Measurements from ENCODE around the gene UBE2E3. TPM values are rescaled to one million over a fixed set of nuclear protein-coding genes. Genes with fewer than 3 reads are reported as not detected.
A peak's percentile ranks its signal among the peaks of the same experiment; 100 is the strongest.

The UBE2E3 gene
- total RNA-seq, 1 experiment from 2014 or later = 91.3 TPM

- peak overlapping the region; percentile 58 for H3K27ac ChIP-seq (ENCODE audit: low read length)
- in situ Hi-C loops (cut with HindIII; ENCODE audit: low pct_unique_long_range_greater_than_20kb, low sequenced_read_pairs) (no loop called here), intact Hi-C loops (cut with micrococcal nuclease; ENCODE audit: unreplicated experiment) (no loop called here)
- H3K4me1 ChIP-seq (ENCODE audit: control insufficient read depth, insufficient read depth, low read length) = peaks cover 24% of the 10 kb centered on the region
- DNase-seq (ENCODE audit: low read depth, low spot score) (no peak), ATAC-seq (no peak)
- POLR2A ChIA-PET = no interaction called here
- BruUV-seq (replicated peaks) = no TSS peak
- no peaks in the 10 kb centered on the region for H3K9me3 ChIP-seq (ENCODE audit: control insufficient read depth, insufficient read depth, low read depth, low read length)
- H3K27me3 ChIP-seq (ENCODE audit: control insufficient read depth, insufficient read depth, low read length) = no peaks in the 10 kb centered on the region
- peaks cover 20% of the 10 kb centered on the region for H3K36me3 ChIP-seq (ENCODE audit: control insufficient read depth, insufficient read depth, low read length)
- TF ChIP-seq TCF7L2 (IDR thresholded peaks at IDR 0.05; ENCODE audit: low read depth, low read length) = no peak
- TF ChIP-seq POLR2AphosphoS5 (IDR thresholded peaks at IDR 0.05; ENCODE audit: low read depth, low read length) = no peak
- no peak for TF ChIP-seq CTCF (IDR thresholded peaks at IDR 0.05)
- TF ChIP-seq SIN3A (IDR thresholded peaks at IDR 0.05; ENCODE audit: borderline replicate concordance, insufficient read depth, low read depth, low read length) = no peak
- TF ChIP-seq REST (IDR thresholded peaks at IDR 0.05; ENCODE audit: insufficient read depth in 1 of 2, low read depth in 2 of 2, low read length in 1 of 2) = no peak
- CTCF ChIA-PET = no interaction called here
- H3K4me3 ChIP-seq (ENCODE audit: low read depth in 2 of 2, low read length in 2 of 2) = peak overlapping the region; percentile 56 to 66; a peak in 3 of 4 replicates
These were observed 1.3 kb upstream of the UBE2E3 start for GRCh38 chr2:180978903-180979748.

- ChIA-PET CTCF (interaction anchor here (0.8 kb wide), 1 partner anchor 291 kb away, joined by 3 read pairs; no protein-coding TSS in a partner anchor), POLR2A (no interaction called here)
- in situ Hi-C loops (cut with HindIII; ENCODE audit: low pct_unique_long_range_greater_than_20kb, low sequenced_read_pairs) = no loop called here
- no peak for DNase-seq (ENCODE audit: low read depth, low spot score)
- H3K27ac ChIP-seq (ENCODE audit: low read length) = peak overlapping the region; percentile 58
- H3K4me3 ChIP-seq (ENCODE audit: low read depth in 2 of 2, low read length in 2 of 2) = peak overlapping the region; percentile 56 to 66
- no peak for TF ChIP-seq CTCF (IDR thresholded peaks at IDR 0.05)
- no peak for TF ChIP-seq POLR2AphosphoS5 (IDR thresholded peaks at IDR 0.05; ENCODE audit: low read depth, low read length)
- TF ChIP-seq REST (IDR thresholded peaks at IDR 0.05; ENCODE audit: insufficient read depth in 1 of 2, low read depth in 2 of 2, low read length in 1 of 2) = no peak
- no peak for TF ChIP-seq SIN3A (IDR thresholded peaks at IDR 0.05; ENCODE audit: borderline replicate concordance, insufficient read depth, low read depth, low read length)
- TF ChIP-seq TCF7L2 (IDR thresholded peaks at IDR 0.05; ENCODE audit: low read depth, low read length) = no peak
- BruUV-seq (replicated peaks) = no TSS peak
- H3K36me3 ChIP-seq (ENCODE audit: control insufficient read depth, insufficient read depth, low read length) = peaks cover 25% of the 10 kb centered on the region
- peaks cover 27% of the 10 kb centered on the region for H3K4me1 ChIP-seq (ENCODE audit: control insufficient read depth, insufficient read depth, low read length)
- no peak for ATAC-seq
- H3K9me3 ChIP-seq (ENCODE audit: control insufficient read depth, insufficient read depth, low read depth, low read length) = no peaks in the 10 kb centered on the region
- H3K27me3 ChIP-seq (ENCODE audit: control insufficient read depth, insufficient read depth, low read length) = no peaks in the 10 kb centered on the region
- intact Hi-C loops (cut with micrococcal nuclease; ENCODE audit: unreplicated experiment) = no loop called here
These were observed 678 bp upstream of the UBE2E3 start for GRCh38 chr2:180979749-180980105.

Data from Panc1 (cell line).